Measurements from ENCODE around the gene AOX1.

- TF ChIP-seq CTCF (conservative IDR thresholded peaks at IDR 0.05; ENCODE audit: low read depth in 2 of 2), result no peak
- TF ChIP-seq EZH2phosphoT487 (IDR thresholded peaks at IDR 0.05; ENCODE audit: unreplicated experiment), result no peak
- no peak for TF ChIP-seq JUNB (IDR thresholded peaks at IDR 0.05; ENCODE audit: unreplicated experiment)
- no peak for TF ChIP-seq REST (IDR thresholded peaks at IDR 0.05; ENCODE audit: unreplicated experiment)
- no peak for TF ChIP-seq POLR2AphosphoS5 (IDR thresholded peaks at IDR 0.05; ENCODE audit: low read depth)
Measured at GRCh38 chr2:200590090-200590489, 4.3 kb downstream of the AOX1 start.

All from GM23338 (cell line).